Fibroblast of lung (primary cell): Measurements from ENCODE around the gene BLOC1S5. TPM values are rescaled to one million over a fixed set of nuclear protein-coding genes. Genes with fewer than 3 reads are reported as not detected.

ENCODE experiments used
- DNase-seq, 2 donors: peaks; one replicate each; pipeline versions ENCODE4 v3.0.0 to v3.0.0-alpha.2; 2010; ENCODE audit warnings: low read depth in 2 of 2
- H2AFZ ChIP-seq: 2 replicates; pipeline ENCODE4 v1.5.1; 2012; ENCODE audit warnings: low read length, control low read depth, inconsistent platforms
- H3K27ac ChIP-seq: 2 replicates; pipeline ENCODE4 v1.5.1; 2011; ENCODE audit warnings: low read length, control low read depth; ENCODE audit not compliant: insufficient read depth
- H3K27me3 ChIP-seq: 2 replicates; pipeline ENCODE4 v1.5.1; 2011; ENCODE audit warnings: mild to moderate bottlenecking, low read length; ENCODE audit not compliant: control insufficient read depth, insufficient read depth
- H3K36me3 ChIP-seq: 2 replicates; pipeline ENCODE4 v1.5.1; 2011; ENCODE audit warnings: low read length; ENCODE audit not compliant: control insufficient read depth, insufficient read depth
- H3K4me1 ChIP-seq: 2 replicates; pipeline ENCODE4 v1.5.1; 2011; ENCODE audit warnings: low read length; ENCODE audit not compliant: control insufficient read depth, insufficient read depth; ENCODE audit errors: extremely low read depth
- H3K4me2 ChIP-seq: 2 replicates; pipeline ENCODE4 v1.5.1; 2011; ENCODE audit warnings: low read length, control low read depth; ENCODE audit not compliant: insufficient read depth; ENCODE audit errors: extremely low read depth
- H3K4me3 ChIP-seq, 4 experiments: fragments of 200-600 bp in 1 of 4; sonication (generic) in 1 of 4; replicated peaks in 1 of 4; 2 replicates each; pipeline ENCODE4 v1.5.1; 2011 to 2016; ENCODE audit warnings: low read length in 4 of 4, low read depth in 3 of 4, mild to moderate bottlenecking in 3 of 4, control low read depth in 2 of 4, inconsistent platforms in 1 of 4, mixed read lengths in 1 of 4; ENCODE audit not compliant: insufficient read depth in 1 of 4; ENCODE audit errors: control extremely low read depth in 1 of 4
- H3K79me2 ChIP-seq: 2 replicates; pipeline ENCODE4 v1.5.1; 2012; ENCODE audit warnings: mild to moderate bottlenecking, low read length, inconsistent platforms; ENCODE audit not compliant: control insufficient read depth, insufficient read depth
- H3K9ac ChIP-seq: 2 replicates; pipeline ENCODE4 v1.5.1; 2011; ENCODE audit warnings: mild to moderate bottlenecking, low read length, control low read depth; ENCODE audit not compliant: insufficient read depth
- H3K9me3 ChIP-seq: 2 replicates; pipeline ENCODE4 v1.5.1; 2012; ENCODE audit warnings: low read depth, low read length; ENCODE audit not compliant: control insufficient read depth, insufficient read depth
- H4K20me1 ChIP-seq: 2 replicates; pipeline ENCODE4 v1.5.1; 2011; ENCODE audit warnings: low read length; ENCODE audit not compliant: control insufficient read depth, insufficient read depth; ENCODE audit errors: extremely low read depth
- CTCF ChIP-seq, 2 donors: IDR thresholded peaks in 1 of 2; conservative IDR thresholded peaks in 1 of 2; 1 replicate in 1 of 2; 2 replicates in 1 of 2; pipeline ENCODE4 v1.5.1; 2011 to 2012; ENCODE audit warnings: low read length in 2 of 2, control low read depth in 1 of 2, inconsistent platforms in 1 of 2, low read depth in 1 of 2, mild to moderate bottlenecking in 1 of 2
- EZH2 ChIP-seq: IDR thresholded peaks from 2 replicates; pipeline ENCODE4 v1.5.1; 2012; ENCODE audit warnings: low read length, control low read depth, mild to moderate bottlenecking; ENCODE audit errors: missing control alignments
- polyA plus RNA-seq, 2 donors: library from polyadenylated mRNA; depleted of rRNA in 1 of 2; stranded (reverse) in 1 of 2; unstranded in 1 of 2; fragments of >200 nt; gene quantifications; 2 replicates each; pipeline ENCODE4 v1.2.1, GENCODE V29; 2011 to 2012; ENCODE audit warnings: missing spikeins in 1 of 2
- total RNA-seq: library from RNA; depleted of rRNA; stranded (reverse); fragments of >200 nt; gene quantifications from 2 replicates; pipeline ENCODE4 v1.2.1, GENCODE V29; 2014

The BLOC1S5 gene
- total and polyA plus RNA-seq, 2 donors (not counting 1 experiment from before 2014, with no cell fraction given), result 10.1 to 20.6 TPM

GRCh38 chr6:8105791-8106190 lies 41.6 kb upstream of the BLOC1S5 start:
- H3K36me3 ChIP-seq, result no peaks in the 10 kb centered on the region
- no peak overlapping the region for H3K9ac ChIP-seq

GRCh38 chr6:8103726-8104125 lies 39.5 kb upstream of the BLOC1S5 start:
- no peak overlapping the region for H2AFZ ChIP-seq
- H3K9ac ChIP-seq, result no peak overlapping the region
- H3K27ac ChIP-seq, result no peak overlapping the region
- H4K20me1 ChIP-seq, result no peaks in the 10 kb centered on the region
- no peak overlapping the region for H3K4me2 ChIP-seq
- TF ChIP-seq EZH2 (no peak), CTCF (conservative IDR thresholded peaks at IDR 0.05 in 1 of 2, IDR thresholded peaks at IDR 0.05 in 1 of 2; ENCODE audit: low read depth in 1 of 2, low read length in 2 of 2) (no peak)
- no peaks in the 10 kb centered on the region for H3K4me1 ChIP-seq
- no peak overlapping the region for H3K4me3 ChIP-seq
- no peaks in the 10 kb centered on the region for H3K27me3 ChIP-seq
- no peaks in the 10 kb centered on the region for H3K36me3 ChIP-seq
- H3K79me2 ChIP-seq, result peaks cover 31% of the 10 kb centered on the region
- DNase-seq, result no peak
- no peaks in the 10 kb centered on the region for H3K9me3 ChIP-seq

More at GRCh38 chr6:8105791-8106190, 41.6 kb upstream of the BLOC1S5 start:
- DNase-seq, result no peak
- H3K79me2 ChIP-seq, result peaks cover 12% of the 10 kb centered on the region
- no peaks in the 10 kb centered on the region for H3K4me1 ChIP-seq
- H3K4me2 ChIP-seq, result no peak overlapping the region
- H3K9me3 ChIP-seq, result no peaks in the 10 kb centered on the region
- no peak overlapping the region for H3K27ac ChIP-seq
- no peaks in the 10 kb centered on the region for H4K20me1 ChIP-seq
- no peak overlapping the region for H3K4me3 ChIP-seq
- no peaks in the 10 kb centered on the region for H3K27me3 ChIP-seq
- no peak overlapping the region for H2AFZ ChIP-seq
- no peak for TF ChIP-seq EZH2
- no peak for TF ChIP-seq CTCF (conservative IDR thresholded peaks at IDR 0.05 in 1 of 2, IDR thresholded peaks at IDR 0.05 in 1 of 2; ENCODE audit: low read depth in 1 of 2, low read length in 2 of 2)

- peak within 1 kb of the TSS; percentile 62 for H3K27ac ChIP-seq
- no peaks in the 10 kb centered on the region for H4K20me1 ChIP-seq
- peak within 1 kb of the TSS; percentile 79 for H3K9ac ChIP-seq
- peak; percentile 93 for DNase-seq
- peaks cover 34% of the 10 kb centered on the region for H3K79me2 ChIP-seq
- H2AFZ ChIP-seq, result peak within 1 kb of the TSS; percentile 77
- no peaks in the 10 kb centered on the region for H3K9me3 ChIP-seq
- H3K4me3 ChIP-seq, result peak within 1 kb of the TSS; percentile 81 to 98 (median 94)
- no peaks in the 10 kb centered on the region for H3K4me1 ChIP-seq
- TF ChIP-seq CTCF (conservative IDR thresholded peaks at IDR 0.05 in 1 of 2, IDR thresholded peaks at IDR 0.05 in 1 of 2; ENCODE audit: low read depth in 1 of 2, low read length in 2 of 2) (no peak), EZH2 (no peak)
- peak within 1 kb of the TSS; percentile 99 for H3K4me2 ChIP-seq
- no peaks in the 10 kb centered on the region for H3K36me3 ChIP-seq
- no peaks in the 10 kb centered on the region for H3K27me3 ChIP-seq
These were observed 38.2 kb upstream of the BLOC1S5 start, which contains the start of gene EEF1E1 for GRCh38 chr6:8102122-8102958. Gene EEF1E1 (minus strand): TSS chr6:8102548. CDS start chr6:8102521, 27 bp downstream.
